ENCODE results near the gene ADORA2A. TPM values are rescaled to one million over a fixed set of nuclear protein-coding genes. Genes with fewer than 3 reads are reported as not detected.

ADORA2A gene
- total RNA-seq: 4.1 TPM
- long read RNA-seq, partial matches to known transcripts: 0 of 13 reads
- long read RNA-seq, other reads (novel, unspliced or antisense): 11 of 13 reads

DNA sequence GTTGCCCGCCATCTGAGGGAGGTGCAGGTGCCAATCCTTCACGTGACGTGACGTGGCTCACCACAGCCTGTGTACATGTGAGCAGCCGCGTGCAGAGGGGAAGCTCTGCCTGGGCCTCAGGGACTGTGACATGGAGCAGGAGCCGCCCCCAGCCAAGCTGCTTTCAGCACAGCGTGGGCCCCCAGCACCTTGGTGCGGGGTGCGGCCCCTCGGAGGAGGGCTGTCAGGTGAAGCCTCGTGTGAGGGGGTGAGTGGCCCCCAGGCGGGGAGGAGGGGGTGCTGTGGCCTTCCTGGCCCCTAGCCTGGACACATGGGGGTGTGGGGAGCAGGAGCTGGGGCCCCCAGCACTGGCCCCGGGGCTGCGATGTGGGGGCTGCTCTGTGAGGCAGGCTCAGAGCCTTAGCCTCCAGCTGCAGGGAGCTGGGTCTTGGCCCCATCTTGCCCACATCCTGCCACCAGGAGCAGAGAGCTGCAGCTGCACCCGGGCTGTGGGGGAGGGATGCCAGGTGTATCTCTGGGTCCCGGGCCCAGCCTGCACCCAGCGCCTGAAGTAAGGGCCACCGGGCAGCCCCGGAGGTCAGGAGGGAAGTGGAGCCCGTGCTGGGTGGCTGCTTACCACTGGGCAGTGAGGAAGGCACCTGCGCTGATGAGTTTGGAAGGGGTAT is at the start of gene ADORA2A:
Gene ADORA2A (plus strand): TSS at position 100 of the 665 bp plus-strand sequence. CDS start 5,806 bp downstream, outside the sequence.
- DNase-seq: peak; percentile 59
- ATAC-seq: no peak
- intact Hi-C loops (cut with micrococcal nuclease): loop anchor here (10.0 kb wide), 1 partner anchor 77 kb away; no protein-coding TSS in a partner anchor

DNA sequence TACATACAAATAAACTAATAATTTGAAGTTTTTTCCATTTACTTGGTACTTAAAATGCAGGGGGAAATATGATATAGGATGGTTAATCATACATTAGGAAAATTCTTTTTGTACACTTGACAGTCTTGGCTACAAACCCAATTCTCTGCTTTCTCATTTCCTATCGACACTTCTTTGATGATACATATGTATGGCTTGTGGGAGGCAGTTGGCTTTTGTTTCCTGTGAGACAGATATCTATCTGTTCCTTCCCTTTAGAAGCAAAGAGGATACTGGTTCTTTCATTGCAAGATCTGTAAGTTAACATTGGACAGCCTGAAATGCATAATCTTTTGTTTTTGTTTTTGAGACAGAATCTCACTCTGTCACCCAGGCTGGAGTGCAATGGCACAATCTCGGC is 47.9 kb upstream of the ADORA2A start:
- ATAC-seq (no peak), DNase-seq (no peak)
- intact Hi-C loops (cut with micrococcal nuclease): no loop called here

DNA sequence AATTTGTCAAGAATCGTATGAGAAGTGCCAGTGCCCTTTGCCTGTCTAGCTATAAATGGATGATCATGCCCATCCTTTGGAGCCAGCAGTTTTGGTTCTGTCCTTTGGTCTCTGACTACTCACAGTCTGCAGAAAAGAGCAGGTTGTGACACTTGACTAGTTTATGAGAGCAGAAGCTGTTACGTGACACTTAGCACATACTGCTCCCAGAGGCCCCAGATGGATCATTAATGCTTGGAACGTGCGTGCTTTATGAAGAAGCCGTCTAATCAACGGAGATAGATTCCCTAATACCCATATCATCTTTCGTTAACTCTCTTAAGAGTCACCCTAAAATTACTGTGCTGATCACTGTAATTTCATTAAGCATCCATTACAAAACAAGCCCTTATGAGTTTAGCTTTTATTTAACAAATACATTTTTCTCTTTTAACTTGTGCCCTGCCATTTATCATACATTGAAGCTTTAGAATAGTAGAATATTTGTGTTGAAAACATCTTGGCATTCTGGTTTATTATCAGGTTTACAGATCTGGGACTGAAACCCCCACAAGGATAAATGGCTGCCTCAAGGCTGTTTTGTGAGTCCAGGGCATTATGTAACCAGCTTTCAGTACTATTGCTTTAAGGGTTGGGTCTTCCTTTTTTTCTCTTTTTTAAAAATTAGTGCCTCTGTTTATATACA is 47.0 kb upstream of the ADORA2A start:
- ATAC-seq (peak; percentile 81), DNase-seq (no peak)
- intact Hi-C loops (cut with micrococcal nuclease): no loop called here

DNA sequence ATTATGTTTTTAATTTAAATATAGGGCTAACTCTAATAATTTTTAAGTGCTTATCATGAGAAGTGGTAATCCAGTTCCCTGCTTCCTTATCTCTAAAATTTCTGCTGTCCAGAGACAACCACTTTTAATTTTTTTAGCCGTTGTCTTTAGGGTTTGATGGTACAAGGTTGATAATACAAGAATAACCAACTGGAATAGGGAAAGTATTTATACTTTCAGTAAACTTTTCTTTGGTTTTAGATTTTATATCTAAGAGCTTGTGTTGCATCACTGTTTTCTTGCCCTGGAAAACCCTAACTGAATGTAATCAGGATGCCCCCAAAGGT is 46.5 kb upstream of the ADORA2A start:
- DNase-seq (no peak), ATAC-seq (no peak)
- intact Hi-C loops (cut with micrococcal nuclease): no loop called here

- DNase-seq: no peak
- intact Hi-C loops (cut with micrococcal nuclease): no loop called here
- no peak for ATAC-seq
Measured at GRCh38 chr22:24383061-24383460, 44.3 kb upstream of the ADORA2A start.

DNA sequence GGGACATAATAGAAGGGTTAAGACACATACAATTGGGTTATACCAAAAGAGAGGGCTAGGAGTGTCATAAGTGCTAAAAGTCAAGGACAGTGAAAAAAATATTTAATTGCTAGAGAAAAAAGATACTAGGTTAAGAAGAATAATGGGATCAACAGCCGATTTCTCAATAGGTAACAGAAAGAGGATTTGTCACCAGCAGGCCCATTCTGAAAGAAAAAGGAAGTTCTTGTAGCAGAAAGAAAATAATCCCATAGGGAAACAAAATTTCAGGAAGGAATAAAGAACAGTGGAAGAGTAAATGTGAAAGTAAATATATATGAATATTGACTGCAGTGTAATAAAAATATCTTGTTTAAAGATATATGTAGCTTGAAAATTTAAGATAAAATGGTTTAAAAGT is 43.3 kb upstream of the ADORA2A start:
- intact Hi-C loops (cut with micrococcal nuclease): no loop called here
- ATAC-seq (no peak), DNase-seq (no peak)

DNA sequence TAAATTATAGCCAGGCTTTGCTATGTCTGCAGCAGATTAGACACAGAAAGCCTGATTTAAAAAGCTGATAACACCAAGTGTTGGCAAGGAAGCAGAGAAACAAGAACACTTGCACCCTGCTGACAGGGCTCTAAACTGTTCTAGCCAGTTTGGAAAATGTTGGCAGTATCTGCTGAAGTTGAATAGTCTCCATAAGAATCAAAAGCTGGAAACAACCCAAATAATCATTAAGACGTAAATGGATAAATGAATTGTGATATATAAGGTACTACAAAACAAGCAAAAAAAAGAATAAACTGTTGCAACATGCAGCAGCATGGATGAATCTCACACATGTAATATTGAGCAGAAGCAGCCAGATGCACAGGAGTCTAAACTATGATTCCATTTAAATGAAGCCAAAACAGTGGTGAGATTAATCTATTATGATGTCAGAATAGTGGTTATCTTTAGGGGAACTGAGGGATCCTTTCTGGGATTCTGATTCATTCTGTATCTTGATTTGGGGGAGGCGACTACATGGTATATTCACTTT is 40.4 kb upstream of the ADORA2A start:
- intact Hi-C loops (cut with micrococcal nuclease): no loop called here
- ATAC-seq (no peak), DNase-seq (no peak)

- ATAC-seq: no peak
- intact Hi-C loops (cut with micrococcal nuclease): no loop called here
- no peak for DNase-seq
Measured at GRCh38 chr22:24389680-24390079, 37.7 kb upstream of the ADORA2A start.

- ATAC-seq (peak; percentile 32), DNase-seq (no peak)
- intact Hi-C loops (cut with micrococcal nuclease): no loop called here
Measured at GRCh38 chr22:24390156-24390555, 37.2 kb upstream of the ADORA2A start.

DNA sequence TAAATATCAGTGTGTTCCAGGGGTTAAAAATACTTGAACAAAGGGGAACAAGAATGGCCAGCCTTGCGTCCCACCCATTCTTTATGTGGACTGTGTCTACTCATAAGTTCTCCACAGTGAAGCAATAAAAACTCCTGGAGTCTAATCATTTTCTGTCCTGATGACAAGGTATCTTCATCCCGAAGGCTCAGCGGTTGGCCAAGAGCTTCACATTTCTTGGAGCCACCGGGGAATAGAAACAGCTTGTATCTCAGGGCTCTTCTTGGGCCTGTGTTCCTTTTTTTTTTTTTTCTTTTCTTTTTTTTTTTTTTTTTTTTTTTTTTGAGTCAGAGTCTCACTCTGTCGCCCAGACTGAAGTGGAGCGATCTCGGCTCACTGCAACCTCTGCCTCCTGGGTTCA is 36.8 kb upstream of the ADORA2A start:
- intact Hi-C loops (cut with micrococcal nuclease): no loop called here
- no peak for DNase-seq
- peak; percentile 81 for ATAC-seq

DNA sequence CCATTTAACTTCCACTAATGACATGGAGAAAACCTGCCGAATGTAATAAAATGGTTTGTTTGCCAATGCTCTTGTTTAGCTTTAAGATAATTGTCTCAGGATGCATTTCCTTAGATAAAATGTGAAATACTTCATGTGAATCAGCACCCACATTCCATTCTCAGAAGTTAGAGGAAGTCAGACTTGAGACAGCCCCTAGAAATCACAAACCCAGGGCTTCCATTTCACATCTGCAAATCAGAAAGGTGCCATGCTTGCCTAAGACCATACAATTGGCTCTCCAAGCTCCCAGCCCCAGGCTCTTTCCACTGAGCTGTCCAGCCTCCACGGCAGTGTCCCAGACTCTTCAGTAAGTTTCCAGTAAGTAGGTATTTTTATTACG is 35.6 kb upstream of the ADORA2A start:
- intact Hi-C loops (cut with micrococcal nuclease): no loop called here
- ATAC-seq (no peak), DNase-seq (no peak)

- DNase-seq (no peak), ATAC-seq (no peak)
- intact Hi-C loops (cut with micrococcal nuclease): no loop called here
Measured at GRCh38 chr22:24392218-24392931, 35.0 kb upstream of the ADORA2A start.

- no peak for DNase-seq
- intact Hi-C loops (cut with micrococcal nuclease): no loop called here
Measured at GRCh38 chr22:24393012-24393559, 34.3 kb upstream of the ADORA2A start.

DNA sequence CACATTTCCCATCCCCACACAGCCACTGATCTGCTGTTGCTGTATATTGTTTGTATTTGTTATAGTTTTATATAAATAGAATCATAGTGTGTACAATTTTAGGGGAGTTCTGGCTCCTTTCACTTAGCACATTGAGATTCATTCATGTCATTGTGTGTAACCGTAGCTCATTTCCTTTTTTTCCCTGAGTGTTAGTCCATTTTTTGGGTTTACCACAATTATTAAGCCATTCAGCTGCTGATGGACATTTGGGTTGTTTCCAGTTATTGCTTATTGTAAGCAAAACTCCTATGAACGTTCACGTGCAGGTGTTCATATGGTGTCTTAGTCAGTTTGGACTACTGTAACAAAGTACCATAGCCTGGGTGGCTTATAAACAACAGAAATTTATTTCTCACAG is 33.6 kb upstream of the ADORA2A start:
- ATAC-seq: no peak
- no peak for DNase-seq
- intact Hi-C loops (cut with micrococcal nuclease): no loop called here

More at GRCh38 chr22:24393012-24393559, 34.3 kb upstream of the ADORA2A start:
- ATAC-seq: no peak

DNA sequence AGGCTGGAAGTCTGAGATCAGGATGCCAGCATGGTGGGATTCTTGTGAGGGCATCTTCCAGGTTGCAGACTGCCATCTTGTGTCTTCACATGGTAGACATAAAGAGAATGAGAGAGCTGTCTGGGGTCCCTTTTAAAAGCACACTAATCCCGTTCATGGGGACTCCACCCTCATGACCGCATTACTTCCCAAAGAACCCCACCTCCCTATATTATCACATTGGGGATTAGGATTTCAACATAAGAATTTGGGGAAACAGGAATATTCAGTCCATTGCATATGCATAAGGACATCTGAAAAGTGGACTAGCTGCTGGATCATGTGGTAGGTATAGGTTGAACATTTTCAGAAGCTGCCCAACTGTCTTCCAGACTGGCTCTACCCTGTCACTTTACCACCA is 33.1 kb upstream of the ADORA2A start:
- DNase-seq (no peak), ATAC-seq (no peak)
- intact Hi-C loops (cut with micrococcal nuclease): no loop called here

- no peak for DNase-seq
- ATAC-seq: no peak
- intact Hi-C loops (cut with micrococcal nuclease): no loop called here
Measured at GRCh38 chr22:24398409-24398808, 29.0 kb upstream of the ADORA2A start.

- intact Hi-C loops (cut with micrococcal nuclease): no loop called here
- ATAC-seq (no peak), DNase-seq (no peak)
Measured at GRCh38 chr22:24400034-24400725, 27.2 kb upstream of the ADORA2A start.

DNA sequence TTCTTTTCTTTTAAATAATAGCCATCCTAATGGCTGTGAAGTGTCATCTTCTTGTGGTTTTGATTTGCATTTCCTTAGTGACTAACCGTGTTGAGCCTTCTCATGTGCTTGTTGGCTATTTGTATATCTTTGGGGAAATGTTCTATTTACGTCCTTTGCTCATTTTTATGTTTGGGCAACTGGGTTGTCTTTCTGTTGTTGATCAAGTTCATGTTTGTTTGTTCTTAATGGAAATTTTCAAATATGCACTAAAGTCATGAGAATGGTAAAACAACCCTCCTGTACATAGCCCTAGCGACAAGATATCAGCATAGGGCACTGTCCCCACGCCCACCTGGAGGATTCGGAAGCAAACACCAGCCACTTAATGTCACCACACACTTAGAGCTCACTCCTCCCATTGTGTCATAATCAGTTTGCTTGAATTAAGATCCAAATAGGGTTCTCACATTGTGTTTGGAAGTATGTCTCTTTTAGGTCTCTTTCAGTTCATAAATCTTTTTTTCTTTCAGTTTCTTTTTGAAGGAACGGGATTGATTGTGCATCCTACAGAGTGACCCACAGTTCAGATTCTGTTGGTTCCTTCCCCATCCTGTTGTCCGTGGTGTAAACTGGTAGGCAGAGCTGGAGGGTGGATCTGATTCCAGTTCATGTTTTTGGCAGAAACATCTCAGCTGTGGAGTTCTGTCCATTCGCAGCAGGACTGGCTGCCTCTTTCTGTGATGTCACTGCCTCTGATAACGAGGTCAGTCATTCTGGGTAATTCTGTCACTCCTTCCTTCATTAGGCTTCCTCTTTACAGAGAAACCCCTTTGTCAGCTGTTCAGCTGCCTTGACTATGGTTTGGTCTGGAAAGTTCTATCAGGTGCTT is 26.4 kb upstream of the ADORA2A start:
- ATAC-seq (peak; percentile 13), DNase-seq (no peak)
- intact Hi-C loops (cut with micrococcal nuclease): no loop called here
